OCI-LY1 (cell line): ENCODE results near the gene TPRX1.

Source experiments
- H2AFZ ChIP-seq: fragments of 200-600 bp; sonication (generic), shearing (Covaris generic); 2 replicates; pipeline ENCODE4 v1.6.0; 2014; ENCODE audit warnings: antibody characterized with exemption, mild to moderate bottlenecking, low read length
- H3F3A ChIP-seq: fragments of 200-600 bp; sonication (generic), shearing (Covaris generic); 2 replicates; pipeline ENCODE4 v1.6.0; 2014; ENCODE audit warnings: mild to moderate bottlenecking, antibody characterized with exemption, low read length, moderate library complexity; ENCODE audit not compliant: insufficient read depth
- H3K27ac ChIP-seq: fragments of 200-600 bp; sonication (generic); 2 replicates; pipeline ENCODE4 v1.5.1; 2014; ENCODE audit warnings: low read length, mixed run types, mild to moderate bottlenecking, low read depth; ENCODE audit not compliant: poor library complexity, severe bottlenecking
- H3K27me3 ChIP-seq: fragments of 200-600 bp; sonication (generic); 2 replicates; pipeline ENCODE4 v1.6.0; 2014; ENCODE audit warnings: antibody characterized with exemption, mild to moderate bottlenecking, low read length, moderate library complexity; ENCODE audit not compliant: insufficient read depth
- H3K36me3 ChIP-seq: fragments of 200-600 bp; sonication (generic); 2 replicates; pipeline ENCODE4 v1.6.1; 2014; ENCODE audit warnings: mild to moderate bottlenecking, antibody characterized with exemption, low read length, moderate library complexity, mixed read lengths; ENCODE audit not compliant: insufficient read depth
- H3K4me1 ChIP-seq: fragments of 200-600 bp; sonication (generic); 2 replicates; pipeline ENCODE4 v1.5.1; 2014; ENCODE audit warnings: mild to moderate bottlenecking, low read length, moderate library complexity; ENCODE audit not compliant: insufficient read depth, severe bottlenecking
- H3K4me2 ChIP-seq: fragments of 200-600 bp; sonication (generic), shearing (Covaris generic); 2 replicates; pipeline ENCODE4 v1.6.1; 2014; ENCODE audit warnings: low read length
- H3K4me3 ChIP-seq: fragments of 200-600 bp; sonication (generic); 2 replicates; pipeline ENCODE4 v1.5.1; 2014; ENCODE audit warnings: low read length, low read depth, mild to moderate bottlenecking, mixed read lengths; ENCODE audit not compliant: poor library complexity, severe bottlenecking
- H3K79me2 ChIP-seq: fragments of 200-600 bp; shearing (Covaris generic); 2 replicates; pipeline ENCODE4 v1.6.1; 2016; ENCODE audit warnings: mixed run types, low read length, mixed read lengths; ENCODE audit not compliant: insufficient read depth
- H3K9ac ChIP-seq: fragments of 200-600 bp; sonication (generic), shearing (Covaris generic); 2 replicates; pipeline ENCODE4 v1.6.1; 2014; ENCODE audit warnings: mild to moderate bottlenecking, low read length, mixed read lengths
- H3K9me2 ChIP-seq: fragments of 200-600 bp; sonication (generic), shearing (Covaris generic); 2 replicates; pipeline ENCODE4 v1.6.1; 2014; ENCODE audit warnings: low read depth, mild to moderate bottlenecking, low read length, mixed read lengths
- H3K9me3 ChIP-seq: fragments of 200-600 bp; shearing (Covaris generic); 2 replicates; pipeline ENCODE4 v1.6.1; 2014; ENCODE audit warnings: low read length, mixed read lengths
- H4K20me1 ChIP-seq: fragments of 200-600 bp; sonication (generic), shearing (Covaris generic); 2 replicates; pipeline ENCODE4 v1.6.0; 2016; ENCODE audit warnings: mild to moderate bottlenecking, low read length; ENCODE audit not compliant: insufficient read depth
- CTCF ChIP-seq: fragments of 200-600 bp; sonication (generic), shearing (Covaris generic); IDR thresholded peaks from 2 replicates; pipeline ENCODE4 v1.5.1; 2017; ENCODE audit warnings: mild to moderate bottlenecking, antibody characterized with exemption, low read length, moderate library complexity, mixed read lengths
- EZH2 ChIP-seq: fragments of 200-600 bp; sonication (generic), shearing (Covaris generic); IDR thresholded peaks from 2 replicates; pipeline ENCODE4 v1.8.0; 2017; ENCODE audit warnings: borderline replicate concordance, mixed run types, mild to moderate bottlenecking, antibody characterized with exemption, low read length, moderate library complexity, mixed read lengths

The TPRX1 gene

GRCh38 chr19:47848425-47848822 is 44.1 kb upstream of the TPRX1 start:
- H3F3A ChIP-seq: no peaks in the 10 kb centered on the region
- no peak overlapping the region for H3K4me2 ChIP-seq
- H4K20me1 ChIP-seq: no peaks in the 10 kb centered on the region
- H3K79me2 ChIP-seq: no peaks in the 10 kb centered on the region
- TF ChIP-seq EZH2 (no peak), CTCF (no peak)
- H3K9me2 ChIP-seq: no peaks in the 10 kb centered on the region
- H3K9me3 ChIP-seq: no peaks in the 10 kb centered on the region
- no peaks in the 10 kb centered on the region for H3K4me1 ChIP-seq
- no peak overlapping the region for H2AFZ ChIP-seq
- no peaks in the 10 kb centered on the region for H3K36me3 ChIP-seq
- H3K9ac ChIP-seq: no peak overlapping the region
- no peaks in the 10 kb centered on the region for H3K27me3 ChIP-seq
- H3K27ac ChIP-seq: no peak overlapping the region
- H3K4me3 ChIP-seq: no peak overlapping the region

- no peak overlapping the region for H3K4me2 ChIP-seq
Measured at GRCh38 chr19:47842941-47843340, 38.6 kb upstream of the TPRX1 start.

GRCh38 chr19:47839913-47840312 is 35.6 kb upstream of the TPRX1 start:
- no peaks in the 10 kb centered on the region for H3F3A ChIP-seq
- no peaks in the 10 kb centered on the region for H3K4me1 ChIP-seq
- H3K36me3 ChIP-seq: no peaks in the 10 kb centered on the region
- no peaks in the 10 kb centered on the region for H3K9me2 ChIP-seq
- TF ChIP-seq CTCF (no peak), EZH2 (no peak)
- no peak overlapping the region for H3K27ac ChIP-seq
- H3K79me2 ChIP-seq: no peaks in the 10 kb centered on the region
- no peaks in the 10 kb centered on the region; the same call in 1 of the 2 replicates for H3K27me3 ChIP-seq
- no peaks in the 10 kb centered on the region for H4K20me1 ChIP-seq
- no peak overlapping the region for H2AFZ ChIP-seq
- no peak overlapping the region for H3K9ac ChIP-seq
- no peak overlapping the region for H3K4me2 ChIP-seq
- H3K9me3 ChIP-seq: no peaks in the 10 kb centered on the region
- H3K4me3 ChIP-seq: no peak overlapping the region

More at GRCh38 chr19:47842941-47843340, 38.6 kb upstream of the TPRX1 start:
- TF ChIP-seq CTCF: no peak
- no peak for TF ChIP-seq EZH2
- Histone ChIP-seq H3K27ac (no peak overlapping the region), H3K4me1 (no peaks in the 10 kb centered on the region), H4K20me1 (no peaks in the 10 kb centered on the region), H3K79me2 (no peaks in the 10 kb centered on the region), H3K9ac (no peak overlapping the region), H2AFZ (no peak overlapping the region), H3K4me3 (no peak overlapping the region), H3K27me3 (no peaks in the 10 kb centered on the region; the same call in 1 of the 2 replicates), H3K36me3 (no peaks in the 10 kb centered on the region), H3K9me3 (no peaks in the 10 kb centered on the region), H3F3A (no peaks in the 10 kb centered on the region), H3K9me2 (no peaks in the 10 kb centered on the region)
